ENCODE data around the gene FAM3D.
"Not testable (repeated sequence)": the region's sequence is repeated elsewhere in the genome, so short reads cannot be mapped to it uniquely, and the experiment has no call there.

FAM3D gene

DNA sequence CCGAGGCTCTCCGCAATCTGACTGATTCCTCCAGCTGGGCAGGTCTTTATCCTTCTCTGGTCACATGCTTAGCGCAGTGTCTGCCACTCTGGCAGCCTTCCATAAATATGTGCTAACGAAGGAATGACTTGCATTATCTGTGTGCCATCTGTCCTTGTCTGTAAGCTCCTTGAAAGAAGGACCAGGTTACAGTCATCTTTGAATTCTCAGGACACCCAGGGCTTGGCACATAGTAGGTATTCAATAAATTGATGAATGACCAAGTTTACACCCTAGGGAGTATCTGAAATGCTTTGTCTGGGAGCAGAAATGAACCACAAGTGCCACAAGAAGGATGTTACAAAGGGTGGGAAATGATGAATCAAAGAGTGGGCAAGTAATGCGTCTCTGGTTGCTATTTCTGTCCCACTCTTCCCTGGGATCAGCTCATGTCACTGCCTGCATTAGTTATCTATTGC, 16.5 kb upstream of the FAM3D start:
- DNase-seq (ENCODE audit: low spot score) = no peak

DNA sequence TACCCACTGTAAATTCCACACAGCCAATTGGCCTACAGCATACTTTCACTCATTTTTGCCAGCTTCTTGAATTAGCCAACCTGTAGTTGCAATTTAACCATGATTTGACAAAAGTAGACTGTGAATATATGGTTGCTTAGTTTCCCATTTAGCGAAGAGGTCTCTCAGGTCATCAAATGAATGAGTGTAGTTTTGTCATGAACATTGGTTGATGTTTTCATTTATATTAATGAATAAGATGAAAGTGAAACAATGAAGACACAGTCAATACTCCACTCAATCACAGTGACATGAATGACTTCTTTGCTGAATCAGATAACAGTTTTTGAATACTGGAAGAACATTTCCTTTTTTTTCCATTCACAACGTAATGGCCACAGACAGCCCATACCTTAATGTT, 15.3 kb upstream of the FAM3D start:
- no peak for DNase-seq (ENCODE audit: low spot score)

- no peak for DNase-seq (ENCODE audit: low spot score)
Observed at GRCh38 chr3:58680879-58681525, 14.4 kb upstream of the FAM3D start.

- DNase-seq (ENCODE audit: low spot score) = peak; percentile 59
Observed at GRCh38 chr3:58679974-58680666, 13.5 kb upstream of the FAM3D start.

GRCh38 chr3:58679446-58679845, 12.9 kb upstream of the FAM3D start:
- DNase-seq (ENCODE audit: low spot score) = no peak

DNA sequence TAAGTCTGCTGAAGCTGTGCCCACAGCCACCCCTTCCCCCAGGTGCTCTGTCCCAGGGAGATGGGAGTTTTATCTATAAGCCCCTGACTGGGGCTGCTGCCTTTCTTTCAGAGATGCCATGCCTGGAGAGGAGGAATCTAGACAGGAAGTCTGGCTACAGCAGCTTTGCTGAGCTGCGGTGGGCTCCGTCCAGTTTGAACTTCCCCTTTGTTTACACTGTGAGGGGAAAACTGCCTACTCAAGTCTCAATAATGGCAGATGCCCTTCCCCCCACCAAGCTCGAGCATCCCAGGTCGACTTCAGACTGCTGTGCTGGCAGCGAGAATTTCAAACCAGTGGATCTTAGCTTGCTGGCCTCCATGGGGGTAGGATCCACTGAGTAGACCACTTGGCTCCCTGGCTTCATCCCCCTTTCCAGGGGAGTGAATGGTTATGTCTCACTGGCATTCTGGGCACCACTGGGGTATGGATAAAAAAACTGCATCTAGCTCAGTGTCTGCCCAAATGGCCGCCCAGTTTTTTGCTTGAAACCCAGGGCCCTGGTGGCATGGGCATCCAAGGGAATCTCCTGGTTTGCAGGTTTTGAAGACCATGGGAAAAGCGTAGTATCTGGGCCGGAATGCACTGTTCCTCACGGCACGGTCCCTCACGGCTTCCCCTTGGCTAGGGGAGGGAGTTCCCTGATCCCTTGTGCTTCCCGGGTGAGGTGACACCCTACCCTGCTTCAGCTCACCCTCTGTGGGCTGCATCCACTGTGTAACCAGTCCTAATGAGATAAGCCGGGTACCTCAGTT, 11.8 kb upstream of the FAM3D start:
- DNase-seq (ENCODE audit: low spot score) = not testable (repeated sequence)

DNA sequence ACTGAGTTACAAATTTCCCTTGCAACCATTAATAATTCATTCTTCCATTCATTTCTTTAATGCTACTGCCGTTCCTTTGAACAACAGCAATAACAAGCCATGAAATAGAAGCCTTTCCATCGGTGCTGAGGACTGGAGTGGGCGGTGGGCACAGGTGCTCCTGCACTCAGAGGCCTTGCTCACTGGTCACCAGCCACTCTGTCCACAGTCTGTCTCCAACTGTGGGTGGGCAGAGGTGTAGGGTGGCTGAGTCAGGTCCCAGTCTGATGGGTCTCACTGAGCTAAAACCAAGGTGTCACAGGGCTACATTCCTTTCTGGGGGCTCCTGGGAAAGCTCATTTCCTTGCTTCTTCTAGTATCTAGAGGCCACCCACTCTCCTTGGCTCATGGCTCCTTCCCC, 6.3 kb upstream of the FAM3D start:
- DNase-seq (ENCODE audit: low spot score) = no peak

DNA sequence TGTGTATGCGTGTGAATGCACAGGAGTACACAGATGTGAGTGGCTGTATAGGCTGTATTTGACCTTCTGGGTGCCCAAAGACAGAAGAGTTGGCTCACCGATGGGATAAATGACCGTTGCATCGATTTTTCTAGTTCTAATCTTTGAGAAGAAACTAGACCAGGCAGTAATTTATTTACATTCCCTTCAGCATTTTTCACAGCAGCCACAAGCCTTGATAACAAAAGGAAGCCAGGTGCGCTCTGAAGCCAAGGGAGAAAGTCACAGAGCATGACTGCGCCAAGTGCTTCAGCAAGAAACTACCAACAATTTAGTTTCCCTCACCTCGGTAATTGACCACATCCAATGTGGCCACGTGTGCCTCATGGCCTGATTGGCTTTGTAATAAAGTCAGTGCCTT, 5.9 kb upstream of the FAM3D start:
- no peak for DNase-seq (ENCODE audit: low spot score)

- DNase-seq (ENCODE audit: low spot score) = no peak
Observed at GRCh38 chr3:58670506-58671135, 4.0 kb upstream of the FAM3D start.

GRCh38 chr3:58668247-58668646, 1.7 kb upstream of the FAM3D start:
- DNase-seq (ENCODE audit: low spot score) = peak; percentile 47

- peak; percentile 14 for DNase-seq (ENCODE audit: low spot score)
Observed at GRCh38 chr3:58667704-58668103, 1.1 kb upstream of the FAM3D start.

- peak; percentile 27 for DNase-seq (ENCODE audit: low spot score)
Observed at GRCh38 chr3:58667229-58667628, 655 bp upstream of the FAM3D start.

DNA sequence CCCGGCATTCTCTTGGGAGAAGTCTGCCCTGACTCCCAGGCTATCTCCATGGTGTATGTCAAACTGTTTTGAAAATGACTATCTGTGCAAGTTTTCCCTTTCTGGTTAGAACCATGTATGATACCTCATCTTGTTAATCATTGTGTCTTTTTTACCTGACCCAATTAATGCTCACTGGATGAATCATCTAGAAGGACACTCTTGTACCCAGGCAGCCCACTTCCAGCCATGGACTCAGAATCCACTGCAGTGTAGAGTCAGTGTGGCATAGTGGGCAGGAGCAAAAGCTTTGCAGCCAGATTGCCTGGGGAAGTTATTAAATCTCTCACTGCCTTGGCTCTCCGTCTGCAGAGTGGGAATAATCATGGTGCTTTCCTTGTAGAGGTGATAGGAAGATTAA, 1.2 kb downstream of the FAM3D start:
- DNase-seq (ENCODE audit: low spot score) = no peak

DNA sequence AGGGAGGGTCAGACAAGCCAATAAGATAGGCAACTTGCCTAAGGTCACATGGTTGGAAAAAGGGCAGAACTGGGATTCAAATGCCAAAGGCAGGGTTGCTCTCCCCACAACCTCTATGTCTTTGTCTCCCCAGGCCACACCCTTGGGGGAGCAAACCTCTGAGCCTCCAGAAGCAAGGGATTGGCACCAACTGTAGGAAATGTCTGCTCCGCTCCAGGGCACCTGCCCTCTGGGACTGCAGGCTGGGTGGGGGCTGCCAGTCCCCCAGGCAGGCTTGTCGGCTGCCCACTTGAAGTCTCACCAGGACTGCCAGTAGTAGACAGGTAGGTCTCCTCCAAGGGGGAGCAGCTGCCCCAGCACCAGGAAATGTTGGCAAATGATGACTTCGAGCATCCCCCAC, 2.0 kb downstream of the FAM3D start:
- no peak for DNase-seq (ENCODE audit: low spot score)

DNA sequence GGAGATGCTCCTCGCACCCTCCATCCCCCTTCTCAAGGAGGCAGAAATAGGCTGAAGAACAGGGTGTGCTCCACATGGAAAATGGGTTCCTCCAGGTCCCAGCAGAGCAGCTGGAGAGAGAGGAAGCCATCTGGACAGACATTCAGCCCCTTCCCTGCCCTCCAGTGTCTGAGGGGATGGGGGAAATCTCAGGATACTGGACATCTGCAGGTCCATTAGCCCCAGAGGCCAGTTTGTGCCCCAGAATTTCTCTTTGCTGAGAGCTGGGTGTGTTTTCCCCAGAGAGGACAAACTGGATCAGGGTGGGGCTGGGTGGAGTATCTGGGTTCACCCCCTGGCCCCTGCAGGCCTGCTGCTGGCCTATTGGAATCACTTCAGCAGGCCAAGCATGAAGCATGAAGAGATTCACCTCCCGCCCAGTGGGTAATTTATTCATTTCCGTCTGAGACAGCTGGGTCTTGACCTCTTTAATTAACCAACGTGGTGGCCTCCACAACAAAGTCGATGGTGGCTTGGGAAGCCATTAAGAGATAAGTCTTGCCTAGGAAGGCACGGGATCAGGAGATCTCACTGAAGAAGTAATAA, 4.6 kb downstream of the FAM3D start:
- DNase-seq (ENCODE audit: low spot score) = no peak

GRCh38 chr3:58660998-58661397, 5.6 kb downstream of the FAM3D start:
- no peak for DNase-seq (ENCODE audit: low spot score)

DNA sequence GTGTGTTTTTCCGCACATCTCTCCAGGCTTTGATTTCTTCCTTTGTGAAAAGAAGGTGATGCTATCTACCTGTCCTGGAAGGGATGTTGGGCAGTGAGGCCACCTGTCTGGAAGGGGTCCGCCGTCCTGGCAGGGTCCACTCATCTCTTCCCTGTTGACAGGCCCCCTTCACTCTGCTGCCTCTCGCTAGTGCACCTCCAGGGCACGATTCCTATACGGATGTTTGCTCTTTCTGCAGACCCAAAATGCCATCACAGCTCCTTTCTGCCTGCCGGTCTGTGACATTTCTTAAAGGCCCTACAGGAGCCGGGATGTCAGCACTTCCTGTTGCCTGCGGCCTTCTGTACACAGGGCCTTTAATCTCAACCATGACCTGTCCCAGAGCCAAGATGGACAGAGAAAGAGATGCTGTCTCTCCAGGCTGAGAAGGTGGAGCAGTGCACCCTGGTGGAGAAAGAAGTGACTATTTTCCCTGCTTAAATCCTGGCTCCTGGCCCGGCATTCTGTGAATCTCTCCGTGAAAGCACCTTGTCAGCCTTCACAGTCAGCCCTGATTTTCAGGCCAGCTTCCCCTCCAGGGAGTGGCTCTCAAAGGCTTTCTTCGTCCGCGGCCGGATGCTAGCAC, 7.4 kb downstream of the FAM3D start:
- no peak for DNase-seq (ENCODE audit: low spot score)

DNA sequence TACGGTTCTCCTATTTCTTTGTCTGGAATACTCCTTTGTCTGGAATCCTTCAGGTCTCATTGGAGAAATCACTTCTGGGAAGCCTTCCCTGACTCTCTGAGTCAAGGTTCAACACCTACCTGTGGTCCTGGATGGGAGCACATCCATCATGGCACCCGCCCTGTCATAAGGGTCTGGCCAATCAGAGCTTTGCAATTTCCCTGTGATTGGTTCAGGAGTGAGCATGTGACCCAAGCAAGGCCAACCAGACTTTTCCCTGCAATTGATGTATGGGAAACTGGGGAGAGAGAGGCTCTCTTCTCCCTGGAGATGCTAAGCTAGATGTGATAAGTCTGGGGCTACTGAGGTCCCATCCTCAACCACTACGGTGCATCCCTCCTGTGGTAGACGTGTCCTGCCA, 8.1 kb downstream of the FAM3D start:
- no peak for DNase-seq (ENCODE audit: low spot score)

GRCh38 chr3:58657571-58658141, 8.9 kb downstream of the FAM3D start:
- DNase-seq (ENCODE audit: low spot score) = no peak

DNA sequence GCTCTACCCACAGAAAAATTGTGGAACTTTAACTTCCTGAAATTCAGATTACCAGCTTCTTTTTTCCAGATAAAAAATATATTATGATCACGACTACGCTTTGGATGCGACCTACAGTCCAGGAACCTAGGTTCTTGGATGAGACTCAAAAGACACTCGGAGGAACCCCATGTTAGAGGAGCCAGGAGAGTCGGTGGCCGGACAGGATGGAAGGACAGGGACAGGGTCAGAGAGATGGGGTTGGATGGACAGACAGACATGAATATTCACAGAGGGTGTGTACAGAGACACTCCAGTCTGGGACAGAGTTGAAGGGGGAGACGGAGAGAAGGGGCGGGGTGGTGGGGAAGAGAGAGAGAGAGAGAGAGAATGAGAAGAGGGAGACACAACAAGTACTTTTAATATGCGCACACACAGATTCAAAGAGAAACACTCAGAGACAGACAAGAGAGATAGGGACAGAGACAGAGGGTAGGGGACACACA, 9.5 kb downstream of the FAM3D start:
- DNase-seq (ENCODE audit: low spot score) = no peak

- DNase-seq (ENCODE audit: low spot score) = no peak
Observed at GRCh38 chr3:58656631-58657030, 9.9 kb downstream of the FAM3D start.
